GM13976 (cell line): ENCODE data around the gene PPM1L.

Source experiments
- DNase-seq: peaks from one replicate; pipeline ENCODE4 v3.0.0; 2012; ENCODE audit warnings: low spot score
- CTCF ChIP-seq: IDR thresholded peaks from 2 replicates; pipeline ENCODE4 v1.5.1; 2012; ENCODE audit warnings: borderline replicate concordance, mild to moderate bottlenecking; ENCODE audit not compliant: insufficient read depth; ENCODE audit errors: extremely low read depth, missing control alignments, control extremely low read depth
- in situ Hi-C: fragments of 300-500 bp; cut with MboI; formaldehyde crosslinking; loops from one replicate; pipeline ENCODE4 v1.12.0; 2022; ENCODE audit warnings: low sequenced_read_pairs, mixed read lengths, inconsistent platforms; ENCODE audit not compliant: unreplicated experiment

The PPM1L gene

DNA sequence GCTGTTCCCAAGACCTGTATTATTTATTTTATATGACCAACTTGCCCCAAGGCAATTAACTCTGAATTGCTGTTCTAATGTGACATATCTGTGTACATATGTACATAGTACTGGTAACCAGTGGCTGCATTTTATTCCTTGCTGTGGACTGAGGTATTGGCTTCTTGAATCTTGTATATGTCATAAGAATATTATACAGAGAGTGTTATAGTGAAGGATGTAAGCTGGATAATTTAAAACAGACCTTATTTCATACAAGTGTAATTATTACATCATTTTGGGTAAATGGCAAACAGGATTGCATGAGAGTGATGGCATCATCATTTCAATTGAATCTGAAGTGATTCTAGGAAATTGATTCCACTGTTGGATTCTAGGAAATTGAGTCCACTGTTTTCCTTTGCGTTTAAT lies 316.2 kb downstream of the PPM1L start:
- TF ChIP-seq CTCF, result no peak
- DNase-seq, result no peak
- in situ Hi-C loops, result no loop called here

GRCh38 chr3:161072751-161073150 lies 316.7 kb downstream of the PPM1L start:
- DNase-seq, result no peak
- no peak for TF ChIP-seq CTCF
- in situ Hi-C loops, result no loop called here

DNA sequence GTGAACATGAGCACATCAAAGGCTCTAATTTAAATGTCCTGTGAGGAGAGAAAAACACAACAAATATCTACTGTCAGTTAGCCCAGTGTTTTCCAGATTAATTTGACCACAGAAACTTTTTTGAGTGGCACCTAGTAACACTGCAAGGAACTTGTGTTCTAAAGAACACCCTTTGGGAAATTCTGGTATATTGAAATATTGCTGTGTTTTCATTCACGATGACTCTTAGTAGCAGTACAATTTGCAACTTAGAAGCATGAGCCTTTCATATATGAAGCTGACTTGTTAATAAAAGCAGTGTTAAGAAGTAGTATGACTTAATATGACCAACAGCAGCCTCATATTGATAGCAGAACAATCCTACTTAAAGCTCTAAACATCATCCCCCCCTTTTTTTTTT lies 317.1 kb downstream of the PPM1L start:
- DNase-seq, result no peak
- in situ Hi-C loops, result no loop called here
- TF ChIP-seq CTCF, result no peak

DNA sequence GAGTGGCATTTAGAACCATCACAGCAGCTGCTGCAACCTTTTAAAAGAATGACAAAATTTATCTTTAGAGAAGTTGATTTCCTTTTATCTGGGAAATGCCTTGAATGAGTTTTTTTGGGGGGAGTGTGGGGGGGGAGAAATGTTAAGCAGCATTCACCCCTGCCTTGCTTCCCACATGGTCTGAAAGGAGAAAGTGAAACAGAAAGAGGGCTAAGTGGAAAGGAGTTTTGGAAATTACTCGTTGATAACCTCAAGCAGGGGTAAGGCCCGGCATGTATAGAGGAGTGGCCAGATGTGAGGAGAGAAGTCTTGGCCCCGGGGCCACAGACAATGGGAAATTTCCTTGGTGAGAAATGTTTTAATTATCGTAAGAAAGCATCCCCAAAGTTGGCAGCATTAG lies 325.6 kb downstream of the PPM1L start:
- peak; percentile 39 for DNase-seq

GRCh38 chr3:161082063-161082462 lies 326.0 kb downstream of the PPM1L start:
- no peak for DNase-seq
- no peak for TF ChIP-seq CTCF
- in situ Hi-C loops, result no loop called here

More for the DNA sequence above, 325.6 kb downstream of the PPM1L start:
- in situ Hi-C loops, result no loop called here
- no peak for TF ChIP-seq CTCF

GRCh38 chr3:161083131-161083530 lies 327.1 kb downstream of the PPM1L start:
- no peak for DNase-seq
- TF ChIP-seq CTCF, result no peak
- in situ Hi-C loops, result no loop called here

- in situ Hi-C loops, result no loop called here
- DNase-seq, result no peak
- no peak for TF ChIP-seq CTCF
Observed at GRCh38 chr3:161084277-161084676, 328.2 kb downstream of the PPM1L start.
